ENCODE measurements around the gene F12. TPM values are rescaled to one million over a fixed set of nuclear protein-coding genes. Genes with fewer than 3 reads are reported as not detected.

The F12 gene
- total RNA-seq, 1 experiment from 2014 or later = 30.0 TPM

- no peaks in the 10 kb centered on the region for H3K36me3 ChIP-seq (ENCODE audit: control insufficient read depth in 1 of 2, insufficient read depth in 2 of 2, low read length in 2 of 2)
- CTCF ChIA-PET = interaction anchor here (2.0 kb wide), 1 partner anchor 12 kb away, joined by 5 read pairs; no protein-coding TSS in a partner anchor
- no peaks in the 10 kb centered on the region for H3K9me2 ChIP-seq (ENCODE audit: insufficient read depth)
- H3K9ac ChIP-seq (ENCODE audit: low read length) = no peak overlapping the region
- intact Hi-C loops (cut with micrococcal nuclease) = no loop called here
- RAD21 ChIA-PET (ENCODE audit: low non-redundant PET in 1 of 2, low total read pairs in 2 of 2, uncharacterized antibody in 2 of 2, unreplicated experiment in 2 of 2) = no interaction called here
- H3K9me3 ChIP-seq (ENCODE audit: control insufficient read depth in 1 of 2, insufficient read depth in 1 of 2, low read depth in 1 of 2, low read length in 2 of 2) = peaks cover 0 to 4% of the 10 kb centered on the region in 2 experiments; a peak in 1 of 4 replicates
- no TSS peak for BruUV-seq (replicated peaks)
- POLR2A ChIA-PET = no interaction called here
- no peak overlapping the region for H2AFZ ChIP-seq (ENCODE audit: low read depth, low read length, poor library complexity, severe bottlenecking)
- H3K4me3 ChIP-seq (replicated peaks in 1 of 2; ENCODE audit: low read depth in 1 of 2, low read length in 2 of 2) = no peak overlapping the region
- H3K27ac ChIP-seq (ENCODE audit: low read depth, low read length) = no peak overlapping the region
- no peak overlapping the region for H3K4me2 ChIP-seq (ENCODE audit: low read length)
- peaks cover 7 to 20% of the 10 kb centered on the region in 2 experiments; a peak in 3 of 4 replicates for H3K4me1 ChIP-seq (ENCODE audit: control insufficient read depth in 1 of 2, insufficient read depth in 2 of 2, low read length in 2 of 2)
- no peaks in the 10 kb centered on the region for H4K20me1 ChIP-seq (ENCODE audit: insufficient read depth)
- H3K79me2 ChIP-seq (ENCODE audit: insufficient read depth, low read length) = no peaks in the 10 kb centered on the region
- no peaks in the 10 kb centered on the region for H3K27me3 ChIP-seq (ENCODE audit: insufficient read depth, low read length)
- DNase-seq (ENCODE audit: low read depth, low spot score) (no peak), ATAC-seq (no peak)
- TF ChIP-seq EZH2phosphoT487 (IDR thresholded peaks at IDR 0.05; ENCODE audit: borderline replicate concordance) = no peak
- TF ChIP-seq POLR2A (IDR thresholded peaks at IDR 0.05; ENCODE audit: borderline replicate concordance, extremely low read depth, insufficient read depth, insufficient read length) = no peak
- no peak for TF ChIP-seq ATF3 (IDR thresholded peaks at IDR 0.05)
- no peak for TF ChIP-seq CBX3 (IDR thresholded peaks at IDR 0.05; ENCODE audit: low read depth)
- no peak for TF ChIP-seq ELF1 (IDR thresholded peaks at IDR 0.05; ENCODE audit: borderline replicate concordance, low read depth)
- TF ChIP-seq JUND (IDR thresholded peaks at IDR 0.05) = no peak
- no peak for TF ChIP-seq TCF7L2 (IDR thresholded peaks at IDR 0.05; ENCODE audit: borderline replicate concordance, extremely low read depth, insufficient read depth, insufficient read length)
- no peak for TF ChIP-seq ZNF274 (IDR thresholded peaks at IDR 0.05; ENCODE audit: low read depth, low read length)
- no peak for TF ChIP-seq FOSL1 (IDR thresholded peaks at IDR 0.05; ENCODE audit: low read depth)
- TF ChIP-seq RAD21 (IDR thresholded peaks at IDR 0.05; ENCODE audit: low read depth) = no peak
- no peak for TF ChIP-seq ZFX (IDR thresholded peaks at IDR 0.05)
- no peak for TF ChIP-seq SIN3A (IDR thresholded peaks at IDR 0.05; ENCODE audit: low read depth)
- TF ChIP-seq POLR2AphosphoS5 (IDR thresholded peaks at IDR 0.05; ENCODE audit: low read depth, low read length) = no peak
- TF ChIP-seq EGR1 (IDR thresholded peaks at IDR 0.05; ENCODE audit: low read depth) = no peak
Measured at GRCh38 chr5:177358370-177358819, 51.0 kb downstream of the F12 start.
